Choroid plexus epithelial cell (primary cell): ENCODE measurements around the gene RABGAP1L.

Source experiments
- DNase-seq: peaks from one replicate; pipeline ENCODE4 v3.0.0-alpha.2; 2010; ENCODE audit warnings: low read depth
- H3K4me3 ChIP-seq: 2 replicates; pipeline ENCODE4 v1.5.1; 2011; ENCODE audit warnings: low read depth, mild to moderate bottlenecking, control low read depth, low read length, moderate library complexity
- TF ChIP-seq, protein P1 (sequence below): conservative IDR thresholded peaks from 2 replicates; pipeline ENCODE4 v1.5.1; 2011; ENCODE audit warnings: low read depth, mild to moderate bottlenecking, control low read depth, inconsistent platforms, low read length, moderate library complexity

Gene RABGAP1L

DNA sequence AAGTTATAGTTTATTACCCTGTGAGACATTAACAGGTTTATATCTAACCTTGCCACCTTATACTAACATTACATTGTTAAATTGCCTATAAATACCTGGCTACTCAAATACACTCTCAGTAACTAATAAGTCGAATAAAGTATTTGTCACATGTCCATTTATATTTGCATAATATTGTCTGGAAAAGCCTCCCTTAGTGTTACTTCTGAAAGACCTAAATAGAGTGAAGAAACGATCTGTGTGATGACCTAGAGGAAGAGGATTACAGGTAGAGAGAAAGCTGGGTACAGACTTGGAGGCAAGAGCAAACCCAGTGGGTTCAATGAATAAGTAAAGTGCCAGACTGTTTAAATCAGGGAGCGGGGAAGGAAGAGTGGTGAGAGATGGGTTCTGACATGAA, 837.7 kb downstream of the RABGAP1L start:
- TF ChIP-seq, protein P1, sequence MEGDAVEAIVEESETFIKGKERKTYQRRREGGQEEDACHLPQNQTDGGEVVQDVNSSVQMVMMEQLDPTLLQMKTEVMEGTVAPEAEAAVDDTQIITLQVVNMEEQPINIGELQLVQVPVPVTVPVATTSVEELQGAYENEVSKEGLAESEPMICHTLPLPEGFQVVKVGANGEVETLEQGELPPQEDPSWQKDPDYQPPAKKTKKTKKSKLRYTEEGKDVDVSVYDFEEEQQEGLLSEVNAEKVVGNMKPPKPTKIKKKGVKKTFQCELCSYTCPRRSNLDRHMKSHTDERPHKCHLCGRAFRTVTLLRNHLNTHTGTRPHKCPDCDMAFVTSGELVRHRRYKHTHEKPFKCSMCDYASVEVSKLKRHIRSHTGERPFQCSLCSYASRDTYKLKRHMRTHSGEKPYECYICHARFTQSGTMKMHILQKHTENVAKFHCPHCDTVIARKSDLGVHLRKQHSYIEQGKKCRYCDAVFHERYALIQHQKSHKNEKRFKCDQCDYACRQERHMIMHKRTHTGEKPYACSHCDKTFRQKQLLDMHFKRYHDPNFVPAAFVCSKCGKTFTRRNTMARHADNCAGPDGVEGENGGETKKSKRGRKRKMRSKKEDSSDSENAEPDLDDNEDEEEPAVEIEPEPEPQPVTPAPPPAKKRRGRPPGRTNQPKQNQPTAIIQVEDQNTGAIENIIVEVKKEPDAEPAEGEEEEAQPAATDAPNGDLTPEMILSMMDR = no peak
- DNase-seq = no peak
- no peak overlapping the region for H3K4me3 ChIP-seq

DNA sequence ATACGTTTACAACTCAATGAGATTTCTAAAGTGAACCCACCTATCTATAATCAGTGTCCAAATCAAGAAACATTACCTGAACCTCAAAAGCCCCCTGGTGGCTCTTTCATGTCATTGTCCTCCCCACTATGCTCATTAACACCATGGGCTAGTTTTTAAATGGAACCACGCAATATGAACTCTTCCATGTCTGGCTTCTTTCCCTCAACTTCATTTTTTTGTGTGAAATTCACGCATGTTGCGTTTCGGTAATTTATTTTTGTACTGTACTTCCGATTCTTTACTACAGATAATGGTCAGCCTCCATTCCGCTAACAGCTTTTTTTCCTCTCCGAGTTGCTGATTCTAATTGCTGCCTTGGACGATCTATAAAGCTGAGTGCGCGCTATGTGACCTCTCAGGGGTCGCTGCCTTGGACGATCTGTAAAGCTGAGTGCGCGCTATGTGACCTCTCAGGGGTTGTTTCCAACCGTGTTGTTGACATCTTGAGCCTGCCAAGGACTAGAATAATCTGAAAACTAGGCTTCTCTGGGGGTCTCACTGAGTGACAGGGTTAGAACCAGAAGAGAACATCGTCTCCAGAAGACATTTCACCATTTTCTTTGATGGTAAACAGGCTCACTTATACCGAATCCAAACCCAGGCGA, 839.4 kb downstream of the RABGAP1L start:
- H3K4me3 ChIP-seq = peak overlapping the region; percentile 83
- DNase-seq = peak; percentile 74
- TF ChIP-seq, protein P1 = peak; percentile 74

DNA sequence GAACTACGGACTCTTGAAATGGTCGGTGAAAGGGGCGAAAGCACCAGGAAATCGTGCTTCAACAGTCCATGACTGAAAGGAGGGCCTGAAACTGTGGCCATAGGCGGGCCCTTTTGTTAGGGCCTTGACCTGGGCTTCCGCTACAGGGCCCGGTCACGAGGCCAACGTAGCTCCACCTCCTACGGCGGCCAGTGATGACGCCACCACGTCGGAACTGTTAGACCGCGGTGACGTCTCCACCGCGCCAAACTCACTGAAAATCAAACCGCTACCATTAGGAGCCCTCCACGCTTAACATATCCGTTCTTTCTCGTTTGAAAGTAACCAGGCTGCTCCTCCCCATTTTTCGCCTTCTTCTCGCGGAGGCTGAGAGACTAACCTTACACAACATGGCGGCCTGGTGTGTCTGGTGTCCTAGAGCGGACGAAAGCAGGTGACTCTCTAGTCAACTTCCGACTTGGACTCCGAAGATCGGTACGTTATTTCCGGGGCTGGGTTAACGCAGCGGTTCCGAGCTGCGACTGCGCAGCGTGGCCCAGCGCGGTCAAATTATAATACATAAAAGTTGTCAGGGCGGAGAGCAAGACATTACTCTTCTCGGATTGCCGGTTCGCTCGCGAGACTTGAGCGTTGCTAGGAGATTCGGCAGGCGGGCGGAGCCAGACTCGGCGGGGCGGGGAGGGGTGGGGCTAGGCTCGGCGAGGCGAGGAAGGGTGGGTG, 840.1 kb downstream of the RABGAP1L start:
- peak; percentile 100 for DNase-seq
- TF ChIP-seq, protein P1 = no peak
- peak overlapping the region; percentile 83 for H3K4me3 ChIP-seq

DNA sequence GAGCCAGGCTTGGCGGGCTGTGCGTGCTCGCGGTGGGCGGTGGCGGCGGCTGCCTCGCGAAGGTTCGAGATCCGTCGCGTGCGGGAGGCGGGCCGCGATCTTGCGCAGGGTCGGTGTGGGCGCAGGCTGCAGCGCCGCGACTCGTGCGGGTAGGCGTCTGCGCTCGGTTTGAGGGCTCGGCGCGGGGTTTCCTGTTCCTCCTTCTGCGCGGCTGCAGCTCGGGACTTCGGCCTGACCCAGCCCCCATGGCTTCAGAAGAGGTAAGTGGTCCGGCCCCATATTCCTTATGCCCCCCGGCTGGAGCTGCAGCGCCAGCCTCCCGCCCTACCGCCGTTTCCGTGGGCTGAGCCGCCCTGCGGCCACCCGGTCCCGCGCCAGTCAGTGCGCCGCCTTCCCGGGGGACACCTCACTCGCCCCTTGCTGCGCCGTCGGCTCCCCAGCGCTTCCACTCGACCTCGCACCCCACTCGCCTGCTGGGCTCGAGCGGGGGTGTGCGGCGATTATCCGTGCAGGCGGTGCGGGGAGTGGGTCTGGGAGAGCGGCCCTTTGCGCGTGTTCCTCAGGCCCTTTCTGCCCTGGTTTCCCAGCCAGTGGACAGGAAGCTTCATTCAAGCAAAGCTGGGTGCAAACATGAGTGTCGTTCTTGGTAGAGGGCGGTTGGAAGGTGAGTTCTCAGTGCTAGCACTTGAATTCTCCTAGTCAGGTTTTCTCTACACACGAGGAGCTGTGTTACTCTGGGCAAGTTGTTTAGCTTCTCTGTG, 840.8 kb downstream of the RABGAP1L start, which contains the start of gene CACYBP:
CACYBP (plus strand) TSS at position 12 of the 761 bp plus-strand sequence; CDS start at position 246, 234 bp downstream.
- peak; percentile 56 for DNase-seq
- peak within 1 kb of the TSS; percentile 83 for H3K4me3 ChIP-seq
- TF ChIP-seq, protein P1 = no peak

DNA sequence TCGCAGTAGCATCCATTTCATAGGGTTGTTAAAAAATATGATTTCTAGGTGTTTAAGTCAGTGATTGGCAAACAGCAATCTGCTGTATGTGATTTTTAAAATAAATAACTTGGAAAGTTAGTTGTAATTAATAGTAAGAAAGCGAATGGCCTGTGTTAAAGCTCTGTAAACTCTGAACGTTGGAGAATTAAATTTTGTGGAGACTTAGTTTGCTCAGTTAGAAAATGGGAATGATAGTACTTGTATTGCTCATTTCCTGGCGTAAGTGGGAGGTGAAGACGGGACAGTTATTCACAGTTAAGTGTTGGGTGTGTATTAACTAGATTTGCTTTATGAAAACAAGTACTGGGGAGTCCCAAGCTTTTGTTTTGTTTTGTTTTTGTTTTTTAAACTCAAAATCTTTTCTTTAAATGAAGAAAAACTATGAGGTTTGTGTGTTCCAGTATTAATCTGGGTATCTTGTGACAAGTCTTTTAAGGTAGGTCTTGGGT, 841.4 kb downstream of the RABGAP1L start:
- peak overlapping the region; percentile 83 for H3K4me3 ChIP-seq
- no peak for DNase-seq
- TF ChIP-seq, protein P1 = no peak

DNA sequence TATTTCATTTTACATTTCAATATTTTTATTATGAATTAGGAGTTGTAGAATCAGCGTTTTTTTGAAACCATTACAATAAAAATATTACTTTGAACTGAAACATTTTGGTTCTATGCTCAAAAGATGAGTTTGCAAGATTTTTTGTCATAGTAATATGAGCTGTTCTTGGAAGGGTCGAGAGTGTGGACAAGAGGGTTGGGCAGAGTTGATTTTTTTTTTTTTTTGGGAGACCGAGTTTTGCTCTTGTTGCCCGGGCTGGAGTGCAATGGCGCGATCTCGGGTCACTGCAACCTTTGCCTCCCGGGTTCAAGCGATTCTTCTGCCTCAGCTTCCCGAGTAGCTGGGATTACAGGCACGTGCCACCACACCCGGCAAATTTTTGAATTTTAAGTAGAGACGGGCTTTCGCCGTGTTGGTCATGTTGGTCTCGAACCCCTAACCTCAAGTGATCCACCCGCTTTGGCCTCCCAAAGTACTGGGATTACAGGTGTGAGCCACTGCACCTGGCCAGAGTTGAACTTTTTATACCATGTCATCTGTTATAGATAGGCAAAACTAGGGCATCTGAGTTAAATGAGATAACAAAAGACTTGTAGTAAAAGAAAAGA, 843.7 kb downstream of the RABGAP1L start:
- no peak for DNase-seq
- no peak overlapping the region for H3K4me3 ChIP-seq
- TF ChIP-seq, protein P1 = no peak
